ENCODE results near the gene SMIM11.
"Not testable (repeated sequence)": the region's sequence is repeated elsewhere in the genome, so short reads cannot be mapped to it uniquely, and the experiment has no call there.

SMIM11 gene

GRCh38 chr21:34423805-34424204 lies 48.5 kb downstream of the SMIM11 start, which contains the start of gene SMIM34:
Gene SMIM34 (minus strand): TSS chr21:34423951. CDS start chr21:34423839, 112 bp downstream.
- not testable (repeated sequence) for DNase-seq (ENCODE audit: low read depth)

- DNase-seq (ENCODE audit: low read depth), result not testable (repeated sequence)
These were observed 52.0 kb downstream of the SMIM11 start for GRCh38 chr21:34427339-34427738.

GRCh38 chr21:34428441-34428840 lies 53.1 kb downstream of the SMIM11 start:
- DNase-seq (ENCODE audit: low read depth), result not testable (repeated sequence)

- DNase-seq (ENCODE audit: low read depth), result not testable (repeated sequence)
These were observed 54.4 kb downstream of the SMIM11 start for GRCh38 chr21:34429710-34430109.

All from stimulated activated CD4-positive, alpha-beta T cell treated with anti-CD3 and anti-CD28 coated beads, Interleukin-2, amount 100 ng/mL, for 4 hours (primary cell).